ENCODE results near the gene SMAD3.

Gene SMAD3

DNA sequence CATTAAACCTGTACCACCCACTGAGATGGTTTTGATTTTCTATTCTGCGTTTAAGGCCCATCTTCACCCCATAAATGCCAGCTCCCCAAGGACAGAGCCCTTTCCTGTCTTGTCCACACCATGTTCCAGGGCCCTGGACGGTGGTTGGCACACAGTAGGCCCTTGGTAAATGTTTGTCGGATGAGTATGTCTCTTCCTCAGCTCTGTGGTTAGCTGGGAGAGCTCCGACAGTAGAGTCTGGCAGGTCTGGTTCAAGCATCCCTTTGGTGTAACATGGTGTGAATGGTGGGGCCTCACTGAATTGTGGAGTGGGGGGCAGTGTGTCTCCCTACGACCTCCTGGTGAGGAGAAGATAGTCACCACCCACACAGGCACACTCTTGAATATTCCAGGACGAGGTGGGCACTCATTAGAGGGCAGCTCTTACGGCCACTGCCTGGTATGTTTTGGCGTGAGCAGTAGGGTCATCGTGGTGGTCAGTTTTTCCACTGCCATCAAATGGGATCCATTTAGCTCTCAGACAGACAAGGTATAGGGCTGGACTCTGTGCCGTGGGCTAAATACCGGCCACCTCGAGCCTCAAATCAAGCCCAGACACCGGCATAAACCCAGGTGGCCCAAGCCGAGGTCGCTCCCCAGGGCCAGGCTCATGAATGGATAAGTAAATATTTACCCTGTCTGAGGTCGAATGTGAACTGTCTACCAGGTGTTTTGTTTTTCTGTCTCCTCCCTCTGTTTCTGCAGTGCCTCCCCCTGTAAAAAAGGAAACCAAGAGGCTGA, 61.3 kb downstream of the SMAD3 start:
- Histone ChIP-seq H3K27ac (replicated peaks) (no peak overlapping the region), H3K4me3 (replicated peaks; ENCODE audit: insufficient read depth, low read length) (no peak overlapping the region), H3K27me3 (ENCODE audit: insufficient read depth, poor library complexity, severe bottlenecking) (no peaks in the 10 kb centered on the region)
- no peak for DNase-seq (ENCODE audit: low read depth in 1 of 2, low spot score in 1 of 2)
- TF ChIP-seq GABPA (IDR thresholded peaks at IDR 0.05; ENCODE audit: low read depth) (no peak), POLR2AphosphoS5 (IDR thresholded peaks at IDR 0.05; ENCODE audit: low read depth) (no peak), SPI1 (IDR thresholded peaks at IDR 0.05; ENCODE audit: borderline replicate concordance, low read depth) (no peak)
- TF ChIP-seq, protein P1, sequence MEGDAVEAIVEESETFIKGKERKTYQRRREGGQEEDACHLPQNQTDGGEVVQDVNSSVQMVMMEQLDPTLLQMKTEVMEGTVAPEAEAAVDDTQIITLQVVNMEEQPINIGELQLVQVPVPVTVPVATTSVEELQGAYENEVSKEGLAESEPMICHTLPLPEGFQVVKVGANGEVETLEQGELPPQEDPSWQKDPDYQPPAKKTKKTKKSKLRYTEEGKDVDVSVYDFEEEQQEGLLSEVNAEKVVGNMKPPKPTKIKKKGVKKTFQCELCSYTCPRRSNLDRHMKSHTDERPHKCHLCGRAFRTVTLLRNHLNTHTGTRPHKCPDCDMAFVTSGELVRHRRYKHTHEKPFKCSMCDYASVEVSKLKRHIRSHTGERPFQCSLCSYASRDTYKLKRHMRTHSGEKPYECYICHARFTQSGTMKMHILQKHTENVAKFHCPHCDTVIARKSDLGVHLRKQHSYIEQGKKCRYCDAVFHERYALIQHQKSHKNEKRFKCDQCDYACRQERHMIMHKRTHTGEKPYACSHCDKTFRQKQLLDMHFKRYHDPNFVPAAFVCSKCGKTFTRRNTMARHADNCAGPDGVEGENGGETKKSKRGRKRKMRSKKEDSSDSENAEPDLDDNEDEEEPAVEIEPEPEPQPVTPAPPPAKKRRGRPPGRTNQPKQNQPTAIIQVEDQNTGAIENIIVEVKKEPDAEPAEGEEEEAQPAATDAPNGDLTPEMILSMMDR (IDR thresholded peaks at IDR 0.05; ENCODE audit: insufficient read depth, low read length): no peak
- TF ChIP-seq, protein P2, sequence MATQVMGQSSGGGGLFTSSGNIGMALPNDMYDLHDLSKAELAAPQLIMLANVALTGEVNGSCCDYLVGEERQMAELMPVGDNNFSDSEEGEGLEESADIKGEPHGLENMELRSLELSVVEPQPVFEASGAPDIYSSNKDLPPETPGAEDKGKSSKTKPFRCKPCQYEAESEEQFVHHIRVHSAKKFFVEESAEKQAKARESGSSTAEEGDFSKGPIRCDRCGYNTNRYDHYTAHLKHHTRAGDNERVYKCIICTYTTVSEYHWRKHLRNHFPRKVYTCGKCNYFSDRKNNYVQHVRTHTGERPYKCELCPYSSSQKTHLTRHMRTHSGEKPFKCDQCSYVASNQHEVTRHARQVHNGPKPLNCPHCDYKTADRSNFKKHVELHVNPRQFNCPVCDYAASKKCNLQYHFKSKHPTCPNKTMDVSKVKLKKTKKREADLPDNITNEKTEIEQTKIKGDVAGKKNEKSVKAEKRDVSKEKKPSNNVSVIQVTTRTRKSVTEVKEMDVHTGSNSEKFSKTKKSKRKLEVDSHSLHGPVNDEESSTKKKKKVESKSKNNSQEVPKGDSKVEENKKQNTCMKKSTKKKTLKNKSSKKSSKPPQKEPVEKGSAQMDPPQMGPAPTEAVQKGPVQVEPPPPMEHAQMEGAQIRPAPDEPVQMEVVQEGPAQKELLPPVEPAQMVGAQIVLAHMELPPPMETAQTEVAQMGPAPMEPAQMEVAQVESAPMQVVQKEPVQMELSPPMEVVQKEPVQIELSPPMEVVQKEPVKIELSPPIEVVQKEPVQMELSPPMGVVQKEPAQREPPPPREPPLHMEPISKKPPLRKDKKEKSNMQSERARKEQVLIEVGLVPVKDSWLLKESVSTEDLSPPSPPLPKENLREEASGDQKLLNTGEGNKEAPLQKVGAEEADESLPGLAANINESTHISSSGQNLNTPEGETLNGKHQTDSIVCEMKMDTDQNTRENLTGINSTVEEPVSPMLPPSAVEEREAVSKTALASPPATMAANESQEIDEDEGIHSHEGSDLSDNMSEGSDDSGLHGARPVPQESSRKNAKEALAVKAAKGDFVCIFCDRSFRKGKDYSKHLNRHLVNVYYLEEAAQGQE (IDR thresholded peaks at IDR 0.05; ENCODE audit: insufficient replicate concordance, low read depth): no peak

DNA sequence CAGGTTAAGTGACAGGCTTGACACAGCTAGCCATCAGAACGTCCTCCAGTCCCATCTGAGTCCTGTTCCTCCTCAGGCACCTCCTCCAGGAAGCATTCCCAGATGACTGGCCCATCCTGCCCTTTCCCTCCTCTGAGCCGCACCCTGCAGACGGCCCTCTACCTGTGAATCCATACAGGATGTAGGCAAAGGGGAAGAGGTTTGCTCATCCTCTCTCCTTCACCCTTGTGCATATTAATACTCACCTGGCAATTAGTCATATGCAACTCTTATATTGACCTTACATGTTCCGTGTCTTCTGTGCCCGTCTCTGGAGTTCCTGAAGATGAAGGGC, 61.9 kb downstream of the SMAD3 start:
- H3K27ac ChIP-seq (replicated peaks): no peak overlapping the region
- no peak overlapping the region for H3K4me3 ChIP-seq (replicated peaks; ENCODE audit: insufficient read depth, low read length)
- no peak for DNase-seq (ENCODE audit: low read depth in 1 of 2, low spot score in 1 of 2)
- TF ChIP-seq GABPA (IDR thresholded peaks at IDR 0.05; ENCODE audit: low read depth) (no peak), POLR2AphosphoS5 (IDR thresholded peaks at IDR 0.05; ENCODE audit: low read depth) (no peak), SPI1 (IDR thresholded peaks at IDR 0.05; ENCODE audit: borderline replicate concordance, low read depth) (no peak)
- TF ChIP-seq, protein P2 (IDR thresholded peaks at IDR 0.05; ENCODE audit: insufficient replicate concordance, low read depth): no peak
- TF ChIP-seq, protein P1 (IDR thresholded peaks at IDR 0.05; ENCODE audit: insufficient read depth, low read length): no peak
- no peaks in the 10 kb centered on the region for H3K27me3 ChIP-seq (ENCODE audit: insufficient read depth, poor library complexity, severe bottlenecking)

DNA sequence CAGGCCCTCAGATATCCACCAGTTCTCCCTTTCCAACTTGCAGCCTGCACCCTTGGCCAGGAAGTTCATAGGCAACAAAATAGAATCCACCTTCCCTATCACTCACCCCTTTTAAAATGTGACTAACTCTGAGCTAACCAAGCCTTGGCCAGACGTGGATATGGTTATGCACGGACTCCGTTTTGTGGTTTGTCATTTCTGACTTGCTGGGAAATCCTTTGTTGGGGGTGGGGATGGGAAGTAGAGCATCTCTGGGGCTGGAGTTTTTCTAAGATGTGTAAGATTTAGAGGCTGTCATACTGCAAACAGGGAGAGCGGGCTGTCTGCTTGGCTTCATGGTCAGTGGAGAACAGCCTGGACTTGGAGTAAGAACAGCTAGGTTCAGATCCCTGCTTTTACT, 62.6 kb downstream of the SMAD3 start:
- Histone ChIP-seq H3K27ac (replicated peaks) (no peak overlapping the region), H3K4me3 (replicated peaks; ENCODE audit: insufficient read depth, low read length) (no peak overlapping the region), H3K27me3 (ENCODE audit: insufficient read depth, poor library complexity, severe bottlenecking) (no peaks in the 10 kb centered on the region)
- DNase-seq (ENCODE audit: low read depth in 1 of 2, low spot score in 1 of 2): no peak
- TF ChIP-seq, protein P1 (IDR thresholded peaks at IDR 0.05; ENCODE audit: insufficient read depth, low read length): no peak
- TF ChIP-seq, protein P2 (IDR thresholded peaks at IDR 0.05; ENCODE audit: insufficient replicate concordance, low read depth): no peak
- no peak for TF ChIP-seq POLR2AphosphoS5 (IDR thresholded peaks at IDR 0.05; ENCODE audit: low read depth)
- no peak for TF ChIP-seq GABPA (IDR thresholded peaks at IDR 0.05; ENCODE audit: low read depth)
- no peak for TF ChIP-seq SPI1 (IDR thresholded peaks at IDR 0.05; ENCODE audit: borderline replicate concordance, low read depth)
